MM.1S (cell line): ENCODE results near the gene ANXA6.

Source experiments
- EZH2 ChIP-seq: fragments of 300-600 bp; sonication (generic); optimal IDR thresholded peaks from 2 replicates; pipeline ENCODE3; 2017; ENCODE audit warnings: low read depth, mild to moderate bottlenecking, antibody characterized with exemption, low read length, mixed read lengths
- EZH2phosphoT487 ChIP-seq: fragments of 300-600 bp; sonication (generic); IDR thresholded peaks from 2 replicates; pipeline ENCODE4 v1.6.1; 2018; ENCODE audit warnings: antibody characterized with exemption, low read length
- TF ChIP-seq, protein P1 (sequence below): fragments of 300-600 bp; sonication (generic); IDR thresholded peaks from 2 replicates; pipeline ENCODE4 v1.5.1; 2016; ENCODE audit warnings: antibody characterized with exemption, low read length, mixed read lengths

GRCh38 chr5:151171529-151171928, 13.9 kb upstream of the ANXA6 start:
- TF ChIP-seq, protein P1, sequence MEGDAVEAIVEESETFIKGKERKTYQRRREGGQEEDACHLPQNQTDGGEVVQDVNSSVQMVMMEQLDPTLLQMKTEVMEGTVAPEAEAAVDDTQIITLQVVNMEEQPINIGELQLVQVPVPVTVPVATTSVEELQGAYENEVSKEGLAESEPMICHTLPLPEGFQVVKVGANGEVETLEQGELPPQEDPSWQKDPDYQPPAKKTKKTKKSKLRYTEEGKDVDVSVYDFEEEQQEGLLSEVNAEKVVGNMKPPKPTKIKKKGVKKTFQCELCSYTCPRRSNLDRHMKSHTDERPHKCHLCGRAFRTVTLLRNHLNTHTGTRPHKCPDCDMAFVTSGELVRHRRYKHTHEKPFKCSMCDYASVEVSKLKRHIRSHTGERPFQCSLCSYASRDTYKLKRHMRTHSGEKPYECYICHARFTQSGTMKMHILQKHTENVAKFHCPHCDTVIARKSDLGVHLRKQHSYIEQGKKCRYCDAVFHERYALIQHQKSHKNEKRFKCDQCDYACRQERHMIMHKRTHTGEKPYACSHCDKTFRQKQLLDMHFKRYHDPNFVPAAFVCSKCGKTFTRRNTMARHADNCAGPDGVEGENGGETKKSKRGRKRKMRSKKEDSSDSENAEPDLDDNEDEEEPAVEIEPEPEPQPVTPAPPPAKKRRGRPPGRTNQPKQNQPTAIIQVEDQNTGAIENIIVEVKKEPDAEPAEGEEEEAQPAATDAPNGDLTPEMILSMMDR, result no peak
- TF ChIP-seq EZH2, result no peak
- no peak for TF ChIP-seq EZH2phosphoT487
